GM12878 (cell line): ENCODE results near the gene SBF1. TPM values are rescaled to one million over a fixed set of nuclear protein-coding genes. Genes with fewer than 3 reads are reported as not detected.

Experiments
- CREM ChIP-seq: IDR thresholded peaks from 2 replicates; pipeline ENCODE4 v1.6.1; 2014; ENCODE audit warnings: antibody characterized with exemption, low read depth
- E2F8 ChIP-seq: fragments of 450-650 bp; IDR thresholded peaks from 2 replicates; pipeline ENCODE4 v1.6.1; 2018; ENCODE audit warnings: mild to moderate bottlenecking, low read depth, moderate library complexity; ENCODE audit not compliant: partially characterized antibody
- EP300 ChIP-seq, 2 experiments: fragments of 150-350 bp in 1 of 2; IDR thresholded peaks; 2 replicates each; pipeline ENCODE4 v1.6.1; 2011 to 2012; ENCODE audit warnings: low read depth in 2 of 2, low read length in 2 of 2, borderline replicate concordance in 1 of 2, improper control_type of control experiment in 1 of 2, inconsistent platforms in 1 of 2; ENCODE audit not compliant: control insufficient read depth in 1 of 2
- GABPA ChIP-seq: IDR thresholded peaks from 2 replicates; pipeline ENCODE4 v1.6.1; 2014; ENCODE audit warnings: antibody characterized with exemption, low read depth, mild to moderate bottlenecking, inconsistent platforms
- MTA3 ChIP-seq: IDR thresholded peaks from 2 replicates; pipeline ENCODE4 v1.6.1; 2012; ENCODE audit warnings: low read length, inconsistent platforms, borderline replicate concordance
- POU2F2 ChIP-seq: IDR thresholded peaks from 3 replicates; pipeline ENCODE4 v1.6.1; 2011; ENCODE audit warnings: low read depth, mild to moderate bottlenecking, low read length, borderline replicate concordance
- RBBP5 ChIP-seq: fragments of 200-600 bp; sonication (generic); conservative IDR thresholded peaks from 2 replicates; pipeline ENCODE4 v1.6.1; 2016
- TBL1XR1 ChIP-seq: IDR thresholded peaks from 2 replicates; pipeline ENCODE4 v1.6.1; 2012; ENCODE audit warnings: low read depth, low read length, improper control_type of control experiment
- ZNF207 ChIP-seq: fragments of 450-650 bp; IDR thresholded peaks from 2 replicates; pipeline ENCODE4 v1.6.1; 2014; ENCODE audit warnings: antibody characterized with exemption, mild to moderate bottlenecking, borderline replicate concordance
- ZNF217 ChIP-seq: fragments of 450-650 bp; IDR thresholded peaks from 2 replicates; pipeline ENCODE4 v1.6.1; 2017; ENCODE audit warnings: antibody characterized with exemption, mild to moderate bottlenecking
- polyA plus RNA-seq, 11 experiments: library from polyadenylated mRNA; depleted of rRNA in 4 of 11; unstranded in 6 of 11; stranded (reverse) in 5 of 11; fragments of >200 nt; fragmentation: Nextera tagmentation in 4 of 11; fragmentation: Illumina TruSeq in 1 of 11; extraction: Ambion mirVana in 4 of 11; extraction: Trizol in 1 of 11; gene quantifications; 1 replicate in 1 of 11; 2 replicates in 10 of 11; pipeline versions ENCODE4 v1.2.1 to v1.2.3, GENCODE V29; 2011 to 2016; ENCODE audit warnings: inconsistent platforms in 2 of 11, missing spikeins in 2 of 11, low read depth in 1 of 11
- total RNA-seq, 4 experiments: library from RNA; depleted of rRNA in 3 of 4; stranded (reverse); fragments of >200 nt in 3 of 4; fragmentation: Illumina TruSeq in 1 of 4; extraction: Trizol in 1 of 4; gene quantifications; 2 replicates each; pipeline versions ENCODE4 v1.2.1 to v1.2.3, GENCODE V29; 2013 to 2021
- TF ChIP-seq, protein P1 (sequence below): IDR thresholded peaks from 2 replicates; pipeline ENCODE4 v1.6.1; 2011; ENCODE audit warnings: borderline replicate concordance, low read depth, mild to moderate bottlenecking, moderate library complexity, mixed read lengths, low read length; ENCODE audit not compliant: insufficient read depth; ENCODE audit errors: extremely low read length
- TF ChIP-seq, protein P2 (sequence below): IDR thresholded peaks from 2 replicates; pipeline ENCODE4 v1.6.1; 2012; ENCODE audit warnings: improper control_type of control experiment, low read depth, low read length; ENCODE audit not compliant: insufficient replicate concordance
- TF ChIP-seq, protein P3 (sequence below): fragments of 450-650 bp; IDR thresholded peaks from 2 replicates; pipeline ENCODE4 v1.6.1; 2017; ENCODE audit warnings: mild to moderate bottlenecking, low read depth, inconsistent platforms; ENCODE audit not compliant: poor library complexity, severe bottlenecking
- TF ChIP-seq, protein P4 (sequence below): fragments of 450-650 bp; conservative IDR thresholded peaks from 2 replicates; pipeline ENCODE4 v1.6.1; 2017; ENCODE audit warnings: mild to moderate bottlenecking, moderate library complexity

Gene SBF1
- total and polyA plus RNA-seq, 10 of the 15 experiments (the other 5 are each of a cell fraction or from before 2014, with no cell fraction given): 0.23 to 95.0 (median 17.8) TPM

DNA sequence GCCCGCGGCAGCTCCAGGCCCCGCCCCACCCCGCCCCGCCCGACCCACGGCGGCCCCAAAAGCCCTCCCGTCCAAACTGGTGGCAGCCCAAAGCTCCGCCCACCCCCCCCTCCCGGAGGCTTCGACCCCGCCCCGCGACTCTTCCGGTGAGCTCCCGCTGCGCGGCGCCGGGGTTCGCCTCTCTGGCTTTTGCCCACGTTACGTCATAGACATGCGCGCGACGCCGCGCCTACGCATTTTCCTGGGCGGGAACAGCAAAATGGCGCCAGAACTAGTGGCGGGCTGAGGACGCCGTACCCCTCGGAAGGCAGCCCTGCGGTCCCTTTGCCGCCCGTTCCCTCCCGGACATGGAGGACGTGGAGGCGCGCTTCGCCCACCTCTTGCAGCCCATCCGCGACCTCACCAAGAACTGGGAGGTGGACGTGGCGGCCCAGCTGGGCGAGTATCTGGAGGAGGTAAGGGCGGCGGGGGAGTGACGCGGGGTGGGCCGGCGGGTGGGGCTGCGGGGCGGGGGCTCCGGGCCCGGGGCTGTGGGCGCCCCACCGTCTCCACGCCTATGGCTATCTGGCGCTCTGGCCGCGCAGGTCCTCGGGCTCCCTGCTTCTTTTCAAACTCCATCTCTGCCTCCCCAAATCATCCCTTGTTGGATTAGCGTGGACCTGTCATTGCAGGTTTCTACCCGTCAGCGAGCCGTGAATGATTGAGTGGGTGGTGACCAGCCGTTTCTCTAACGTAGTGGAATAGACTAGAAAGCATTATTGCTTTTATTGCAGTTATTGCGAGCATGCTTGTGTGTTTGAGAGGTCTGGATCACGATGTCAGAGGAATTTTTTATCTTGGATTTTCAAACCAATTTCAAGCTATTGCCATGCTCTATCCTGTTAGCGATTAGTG, 33.4 kb upstream of the SBF1 start, which contains the start of gene NCAPH2 (continued):
- TF ChIP-seq, protein P1, sequence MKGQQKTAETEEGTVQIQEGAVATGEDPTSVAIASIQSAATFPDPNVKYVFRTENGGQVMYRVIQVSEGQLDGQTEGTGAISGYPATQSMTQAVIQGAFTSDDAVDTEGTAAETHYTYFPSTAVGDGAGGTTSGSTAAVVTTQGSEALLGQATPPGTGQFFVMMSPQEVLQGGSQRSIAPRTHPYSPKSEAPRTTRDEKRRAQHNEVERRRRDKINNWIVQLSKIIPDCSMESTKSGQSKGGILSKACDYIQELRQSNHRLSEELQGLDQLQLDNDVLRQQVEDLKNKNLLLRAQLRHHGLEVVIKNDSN: no peak
- TF ChIP-seq, protein P2, sequence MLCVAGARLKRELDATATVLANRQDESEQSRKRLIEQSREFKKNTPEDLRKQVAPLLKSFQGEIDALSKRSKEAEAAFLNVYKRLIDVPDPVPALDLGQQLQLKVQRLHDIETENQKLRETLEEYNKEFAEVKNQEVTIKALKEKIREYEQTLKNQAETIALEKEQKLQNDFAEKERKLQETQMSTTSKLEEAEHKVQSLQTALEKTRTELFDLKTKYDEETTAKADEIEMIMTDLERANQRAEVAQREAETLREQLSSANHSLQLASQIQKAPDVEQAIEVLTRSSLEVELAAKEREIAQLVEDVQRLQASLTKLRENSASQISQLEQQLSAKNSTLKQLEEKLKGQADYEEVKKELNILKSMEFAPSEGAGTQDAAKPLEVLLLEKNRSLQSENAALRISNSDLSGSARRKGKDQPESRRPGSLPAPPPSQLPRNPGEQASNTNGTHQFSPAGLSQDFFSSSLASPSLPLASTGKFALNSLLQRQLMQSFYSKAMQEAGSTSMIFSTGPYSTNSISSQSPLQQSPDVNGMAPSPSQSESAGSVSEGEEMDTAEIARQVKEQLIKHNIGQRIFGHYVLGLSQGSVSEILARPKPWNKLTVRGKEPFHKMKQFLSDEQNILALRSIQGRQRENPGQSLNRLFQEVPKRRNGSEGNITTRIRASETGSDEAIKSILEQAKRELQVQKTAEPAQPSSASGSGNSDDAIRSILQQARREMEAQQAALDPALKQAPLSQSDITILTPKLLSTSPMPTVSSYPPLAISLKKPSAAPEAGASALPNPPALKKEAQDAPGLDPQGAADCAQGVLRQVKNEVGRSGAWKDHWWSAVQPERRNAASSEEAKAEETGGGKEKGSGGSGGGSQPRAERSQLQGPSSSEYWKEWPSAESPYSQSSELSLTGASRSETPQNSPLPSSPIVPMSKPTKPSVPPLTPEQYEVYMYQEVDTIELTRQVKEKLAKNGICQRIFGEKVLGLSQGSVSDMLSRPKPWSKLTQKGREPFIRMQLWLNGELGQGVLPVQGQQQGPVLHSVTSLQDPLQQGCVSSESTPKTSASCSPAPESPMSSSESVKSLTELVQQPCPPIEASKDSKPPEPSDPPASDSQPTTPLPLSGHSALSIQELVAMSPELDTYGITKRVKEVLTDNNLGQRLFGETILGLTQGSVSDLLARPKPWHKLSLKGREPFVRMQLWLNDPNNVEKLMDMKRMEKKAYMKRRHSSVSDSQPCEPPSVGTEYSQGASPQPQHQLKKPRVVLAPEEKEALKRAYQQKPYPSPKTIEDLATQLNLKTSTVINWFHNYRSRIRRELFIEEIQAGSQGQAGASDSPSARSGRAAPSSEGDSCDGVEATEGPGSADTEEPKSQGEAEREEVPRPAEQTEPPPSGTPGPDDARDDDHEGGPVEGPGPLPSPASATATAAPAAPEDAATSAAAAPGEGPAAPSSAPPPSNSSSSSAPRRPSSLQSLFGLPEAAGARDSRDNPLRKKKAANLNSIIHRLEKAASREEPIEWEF: no peak
- TF ChIP-seq POU2F2 (peak; percentile 63; the same call in 2 of the 3 replicates), GABPA (peak; percentile 81; the same call in 1 of the 2 replicates), MTA3 (no peak), ZNF207 (no peak), CREM (peak; percentile 99), E2F8 (peak; percentile 86), RBBP5 (no peak), EP300 (IDR thresholded peaks at IDR 0.05; ENCODE audit: borderline replicate concordance in 1 of 2, control insufficient read depth in 1 of 2, low read depth in 2 of 2, low read length in 2 of 2) (no peak), ZNF217 (no peak), TBL1XR1 (peak; percentile 40; the same call in 1 of the 2 replicates)
- TF ChIP-seq, protein P3, sequence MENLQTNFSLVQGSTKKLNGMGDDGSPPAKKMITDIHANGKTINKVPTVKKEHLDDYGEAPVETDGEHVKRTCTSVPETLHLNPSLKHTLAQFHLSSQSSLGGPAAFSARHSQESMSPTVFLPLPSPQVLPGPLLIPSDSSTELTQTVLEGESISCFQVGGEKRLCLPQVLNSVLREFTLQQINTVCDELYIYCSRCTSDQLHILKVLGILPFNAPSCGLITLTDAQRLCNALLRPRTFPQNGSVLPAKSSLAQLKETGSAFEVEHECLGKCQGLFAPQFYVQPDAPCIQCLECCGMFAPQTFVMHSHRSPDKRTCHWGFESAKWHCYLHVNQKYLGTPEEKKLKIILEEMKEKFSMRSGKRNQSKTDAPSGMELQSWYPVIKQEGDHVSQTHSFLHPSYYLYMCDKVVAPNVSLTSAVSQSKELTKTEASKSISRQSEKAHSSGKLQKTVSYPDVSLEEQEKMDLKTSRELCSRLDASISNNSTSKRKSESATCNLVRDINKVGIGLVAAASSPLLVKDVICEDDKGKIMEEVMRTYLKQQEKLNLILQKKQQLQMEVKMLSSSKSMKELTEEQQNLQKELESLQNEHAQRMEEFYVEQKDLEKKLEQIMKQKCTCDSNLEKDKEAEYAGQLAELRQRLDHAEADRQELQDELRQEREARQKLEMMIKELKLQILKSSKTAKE: no peak
- TF ChIP-seq, protein P4, sequence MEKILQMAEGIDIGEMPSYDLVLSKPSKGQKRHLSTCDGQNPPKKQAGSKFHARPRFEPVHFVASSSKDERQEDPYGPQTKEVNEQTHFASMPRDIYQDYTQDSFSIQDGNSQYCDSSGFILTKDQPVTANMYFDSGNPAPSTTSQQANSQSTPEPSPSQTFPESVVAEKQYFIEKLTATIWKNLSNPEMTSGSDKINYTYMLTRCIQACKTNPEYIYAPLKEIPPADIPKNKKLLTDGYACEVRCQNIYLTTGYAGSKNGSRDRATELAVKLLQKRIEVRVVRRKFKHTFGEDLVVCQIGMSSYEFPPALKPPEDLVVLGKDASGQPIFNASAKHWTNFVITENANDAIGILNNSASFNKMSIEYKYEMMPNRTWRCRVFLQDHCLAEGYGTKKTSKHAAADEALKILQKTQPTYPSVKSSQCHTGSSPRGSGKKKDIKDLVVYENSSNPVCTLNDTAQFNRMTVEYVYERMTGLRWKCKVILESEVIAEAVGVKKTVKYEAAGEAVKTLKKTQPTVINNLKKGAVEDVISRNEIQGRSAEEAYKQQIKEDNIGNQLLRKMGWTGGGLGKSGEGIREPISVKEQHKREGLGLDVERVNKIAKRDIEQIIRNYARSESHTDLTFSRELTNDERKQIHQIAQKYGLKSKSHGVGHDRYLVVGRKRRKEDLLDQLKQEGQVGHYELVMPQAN: peak; percentile 96
